K562 (cell line): Measurements from ENCODE around the gene PIP4K2C.

Experiments
- CTCF ChIP-seq, 3 experiments: IDR thresholded peaks in 2 of 3; conservative IDR thresholded peaks in 1 of 3; 2 replicates each; pipeline ENCODE4 v1.5.1; 2011 to 2012; ENCODE audit warnings: low read length in 3 of 3, mild to moderate bottlenecking in 3 of 3, control low read depth in 2 of 3, improper control_type of control experiment in 1 of 3, inconsistent platforms in 1 of 3, low read depth in 1 of 3, mixed read lengths in 1 of 3, moderate library complexity in 1 of 3; ENCODE audit not compliant: insufficient read depth in 2 of 3
- E2F8 ChIP-seq: fragments of 450-650 bp; IDR thresholded peaks from 2 replicates; pipeline ENCODE4 v1.7.1; 2018; ENCODE audit warnings: mild to moderate bottlenecking, low read depth; ENCODE audit not compliant: partially characterized antibody
- ELF1 ChIP-seq: fragments of 200-800 bp; sonication (Bioruptor generic); IDR thresholded peaks from 2 replicates; pipeline ENCODE4 v1.6.1; 2016; ENCODE audit warnings: missing genetic modification characterization, missing compliant biosample characterization
- HCFC1 ChIP-seq: IDR thresholded peaks from 2 replicates; pipeline ENCODE4 v1.6.1; 2012; ENCODE audit warnings: low read depth, low read length, improper control_type of control experiment
- MYC ChIP-seq, 2 experiments: fragments of 250-450 bp in 1 of 2; sonication (Bioruptor Pico) in 1 of 2; IDR thresholded peaks; 2 replicates each; pipeline versions ENCODE4 v1.5.1 to v1.6.1; 2012 to 2021; ENCODE audit warnings: low read depth in 2 of 2, borderline replicate concordance in 1 of 2, improper control_type of control experiment in 1 of 2, low read length in 1 of 2, mild to moderate bottlenecking in 1 of 2, moderate library complexity in 1 of 2
- TAF1 ChIP-seq: IDR thresholded peaks from 2 replicates; pipeline ENCODE4 v1.6.1; 2011; ENCODE audit warnings: mild to moderate bottlenecking, low read length, moderate library complexity; ENCODE audit not compliant: insufficient read depth, control insufficient read depth, severe bottlenecking; ENCODE audit errors: extremely low read depth
- TCF3 ChIP-seq: sonication (generic); formaldehyde crosslinking; IDR thresholded peaks from 2 replicates; pipeline ENCODE4 v1.4.0; 2020; ENCODE audit warnings: mild to moderate bottlenecking, missing genetic modification reagents
- THRA ChIP-seq: fragments of 450-650 bp; IDR thresholded peaks from 2 replicates; pipeline ENCODE4 v1.6.1; 2017; ENCODE audit warnings: mild to moderate bottlenecking, moderate library complexity
- ZNF407 ChIP-seq: fragments of 450-650 bp; IDR thresholded peaks from 2 replicates; pipeline ENCODE4 v1.6.1; 2016; ENCODE audit warnings: low read depth

- no peak for TF ChIP-seq E2F8
- TF ChIP-seq CTCF (IDR thresholded peaks at IDR 0.05 in 2 of 3, conservative IDR thresholded peaks at IDR 0.05 in 1 of 3; ENCODE audit: insufficient read depth in 2 of 3, low read depth in 1 of 3, low read length in 3 of 3): no peak
- no peak for TF ChIP-seq MYC (IDR thresholded peaks at IDR 0.05; ENCODE audit: low read depth, low read length)
- no peak for TF ChIP-seq MYC (CRISPR knock-in tag; IDR thresholded peaks at IDR 0.05; ENCODE audit: borderline replicate concordance, low read depth)
- TF ChIP-seq ZNF407: no peak
- TF ChIP-seq TCF3 (CRISPR knock-in tag): no peak
- no peak for TF ChIP-seq HCFC1
- TF ChIP-seq TAF1: no peak
- no peak for TF ChIP-seq THRA
- TF ChIP-seq ELF1 (tag): no peak
Observed at GRCh38 chr12:57625261-57626032, 34.5 kb downstream of the PIP4K2C start.
